MV-4-11 (cell line): ENCODE results near the gene HERPUD2.

Experiments used
- DNase-seq: peaks from one replicate; lab custom pipeline; 2025; lab: John Stamatoyannopoulos, UW

The HERPUD2 gene, protein sequence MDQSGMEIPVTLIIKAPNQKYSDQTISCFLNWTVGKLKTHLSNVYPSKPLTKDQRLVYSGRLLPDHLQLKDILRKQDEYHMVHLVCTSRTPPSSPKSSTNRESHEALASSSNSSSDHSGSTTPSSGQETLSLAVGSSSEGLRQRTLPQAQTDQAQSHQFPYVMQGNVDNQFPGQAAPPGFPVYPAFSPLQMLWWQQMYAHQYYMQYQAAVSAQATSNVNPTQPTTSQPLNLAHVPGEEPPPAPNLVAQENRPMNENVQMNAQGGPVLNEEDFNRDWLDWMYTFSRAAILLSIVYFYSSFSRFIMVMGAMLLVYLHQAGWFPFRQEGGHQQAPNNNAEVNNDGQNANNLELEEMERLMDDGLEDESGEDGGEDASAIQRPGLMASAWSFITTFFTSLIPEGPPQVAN

GRCh38 chr7:35694784-35695472 lies at the start of gene HERPUD2:
Gene HERPUD2 (minus strand): TSS chr7:35695135. CDS start chr7:35694330, 805 bp downstream.
- peak; percentile 83 for DNase-seq

GRCh38 chr7:35738889-35739288 lies 44.0 kb upstream of the HERPUD2 start:
- DNase-seq: no peak

GRCh38 chr7:35736725-35737124 lies 41.8 kb upstream of the HERPUD2 start:
- DNase-seq: no peak

- no peak for DNase-seq
These were observed 40.5 kb upstream of the HERPUD2 start for GRCh38 chr7:35735396-35735795.

DNA sequence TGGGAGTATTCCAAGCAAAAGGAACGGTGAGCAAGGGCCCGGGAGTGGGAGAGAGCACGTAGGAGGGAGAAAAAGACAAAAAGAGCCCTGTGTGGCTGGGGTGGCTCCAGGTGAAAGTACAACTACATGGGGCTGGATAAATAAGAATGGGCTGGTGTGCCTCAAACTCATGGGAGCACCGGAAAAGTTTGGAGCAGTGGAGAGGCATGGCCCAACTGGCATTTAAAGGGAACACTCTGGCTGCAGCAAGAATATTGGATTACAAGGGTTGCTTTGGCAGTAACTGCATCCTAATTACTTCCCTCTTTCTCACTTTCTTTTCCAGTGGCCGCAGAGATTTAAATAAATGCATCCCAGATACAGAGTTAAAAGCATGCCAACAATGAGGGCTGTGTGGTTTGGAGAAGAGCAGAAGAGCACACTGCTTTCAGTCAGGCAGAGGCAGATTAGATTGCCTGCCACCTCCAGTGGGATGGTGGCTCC lies 39.1 kb upstream of the HERPUD2 start:
- no peak for DNase-seq

DNA sequence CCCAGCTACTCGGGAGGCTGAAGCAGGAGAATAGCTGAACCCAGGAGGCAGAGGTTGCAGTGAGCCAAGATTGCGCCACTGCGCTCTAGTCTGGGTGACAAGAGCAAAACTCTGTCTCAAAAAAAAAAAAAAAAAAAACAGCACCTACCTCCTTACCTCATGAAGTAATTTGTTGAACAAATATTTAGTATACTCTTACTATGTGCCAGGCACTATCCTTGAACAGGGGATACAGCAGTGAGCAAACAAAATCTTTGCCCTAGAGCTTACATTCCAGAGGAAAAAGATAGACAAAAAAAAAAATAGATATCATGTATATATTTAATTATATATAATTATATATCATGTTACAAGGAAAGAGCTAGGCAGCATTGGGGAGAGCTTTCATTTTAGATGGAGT lies 36.4 kb upstream of the HERPUD2 start:
- DNase-seq: no peak

DNA sequence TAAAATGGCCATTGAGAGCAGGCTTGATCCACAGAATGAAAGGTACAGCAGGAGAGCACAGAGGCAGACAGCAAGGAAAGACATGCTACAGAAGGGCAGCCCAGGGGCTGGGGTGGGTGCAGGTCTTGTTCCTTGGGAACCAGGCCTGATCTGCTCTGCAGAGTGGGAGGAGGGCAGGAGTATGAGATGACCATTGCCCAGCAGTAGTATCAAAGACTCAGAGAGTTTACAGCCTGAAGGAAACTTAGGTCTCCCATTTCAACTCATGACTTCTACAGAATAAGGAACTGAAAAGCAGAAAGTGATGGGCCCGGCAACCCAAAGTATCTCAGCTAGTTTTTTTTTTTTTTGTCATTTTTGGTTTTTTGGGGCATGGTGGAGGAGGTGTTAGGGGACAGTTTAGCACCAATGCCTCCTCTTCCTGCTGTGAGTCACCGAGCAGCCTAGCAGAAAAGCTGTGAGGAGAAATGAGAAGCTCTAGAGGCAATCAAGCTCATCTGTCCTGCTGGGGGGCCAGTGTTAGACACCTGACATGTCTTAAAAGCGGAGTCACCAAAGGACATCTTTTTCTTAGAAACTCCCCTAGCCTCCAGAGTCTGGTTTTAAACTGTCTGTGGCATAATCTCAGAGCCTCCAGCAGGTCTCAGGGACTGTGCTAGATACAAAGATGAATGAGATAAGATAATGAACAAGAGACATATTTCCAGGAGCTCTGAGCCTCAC lies 34.3 kb upstream of the HERPUD2 start:
- peak; percentile 95 for DNase-seq

DNA sequence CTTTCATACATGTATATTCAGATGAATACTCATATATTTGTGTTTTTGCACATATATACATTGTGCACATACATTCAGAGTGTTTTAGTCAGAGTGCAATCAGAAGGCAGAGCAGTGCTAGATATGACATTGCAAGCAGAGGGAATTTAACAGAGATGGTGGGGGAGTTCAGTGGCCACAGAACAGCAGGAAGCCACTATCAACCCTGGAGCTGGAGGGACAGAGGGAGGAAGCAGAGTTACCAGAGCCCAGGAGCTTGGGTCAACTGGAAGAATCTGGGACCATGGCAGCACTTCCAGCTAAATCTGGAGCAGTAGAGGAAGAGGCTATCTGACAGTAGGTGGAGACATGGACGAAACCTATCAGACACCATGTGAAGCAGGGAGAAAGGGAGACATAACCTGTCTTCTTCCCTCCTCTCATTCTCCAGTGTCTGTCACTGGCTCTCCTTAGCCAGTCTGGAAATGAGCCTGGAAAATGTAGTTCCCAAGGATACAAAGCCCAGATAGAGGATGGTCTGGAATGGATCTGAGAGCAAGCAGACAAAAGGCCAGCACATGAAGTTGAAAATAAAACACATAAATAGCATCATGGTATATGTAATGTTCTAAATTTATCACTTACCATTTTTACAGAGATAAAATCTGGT lies 33.6 kb upstream of the HERPUD2 start:
- DNase-seq: no peak

- peak; percentile 83 for DNase-seq
These were observed 32.6 kb upstream of the HERPUD2 start for GRCh38 chr7:35727571-35727970.

GRCh38 chr7:35726654-35727053 lies 31.7 kb upstream of the HERPUD2 start:
- DNase-seq: no peak

- no peak for DNase-seq
These were observed 30.3 kb upstream of the HERPUD2 start for GRCh38 chr7:35725280-35725680.

GRCh38 chr7:35723011-35723410 lies 28.1 kb upstream of the HERPUD2 start:
- DNase-seq: no peak

DNA sequence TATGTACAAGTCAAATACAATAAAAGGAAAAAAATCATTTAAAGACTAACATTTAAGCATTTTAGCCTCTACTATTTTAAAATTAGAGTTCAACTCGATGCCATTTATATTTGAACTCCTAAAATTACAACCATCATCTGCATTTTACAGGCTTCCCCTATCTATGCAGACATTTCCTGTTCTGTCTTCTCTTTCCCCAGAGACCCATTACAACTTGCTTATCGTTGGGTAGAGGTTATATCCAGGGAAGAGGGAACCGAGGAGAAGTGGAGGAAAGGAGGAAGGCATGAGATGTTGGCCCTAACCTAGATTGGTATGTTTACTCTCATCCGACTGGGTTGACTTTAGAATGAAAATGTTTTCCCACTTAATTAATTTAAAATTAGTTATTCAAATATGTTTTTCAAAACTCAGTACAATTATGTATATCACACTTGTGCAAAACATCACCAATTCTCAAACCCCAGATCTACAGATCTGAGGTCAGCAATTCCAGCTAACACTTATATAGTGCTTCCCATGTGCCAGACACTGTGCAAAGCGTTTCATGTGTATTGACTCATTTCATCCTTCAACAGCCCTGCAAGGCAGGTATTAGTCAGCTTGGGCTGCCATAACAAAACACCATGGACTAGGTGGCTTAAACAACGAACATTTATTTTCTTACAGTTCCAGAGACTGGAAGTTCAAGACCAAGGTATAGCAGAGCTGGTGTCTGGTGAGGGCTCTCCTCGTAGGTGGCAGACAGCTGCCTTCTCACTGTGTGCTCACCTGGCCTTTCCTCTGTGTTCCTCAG lies 27.3 kb upstream of the HERPUD2 start:
- no peak for DNase-seq

DNA sequence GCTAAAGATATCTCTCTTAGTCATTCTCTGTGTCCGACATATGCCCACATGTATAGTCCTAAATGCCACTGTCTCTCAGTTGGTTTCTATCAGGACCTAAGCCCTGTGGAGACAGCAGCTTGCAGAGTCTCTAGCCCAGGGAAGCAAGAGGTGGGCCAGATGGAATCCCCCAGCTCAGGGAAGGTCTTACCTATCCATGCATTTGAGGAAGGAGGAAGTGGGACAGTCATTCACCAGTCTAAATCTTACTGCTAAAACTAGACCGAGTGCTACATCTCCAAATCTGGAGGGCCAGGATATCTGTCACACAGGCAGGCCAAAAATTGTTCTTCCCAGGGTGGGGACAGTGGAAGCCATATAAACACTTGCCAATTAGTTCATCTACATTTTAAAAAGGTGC lies 26.4 kb upstream of the HERPUD2 start:
- no peak for DNase-seq

DNA sequence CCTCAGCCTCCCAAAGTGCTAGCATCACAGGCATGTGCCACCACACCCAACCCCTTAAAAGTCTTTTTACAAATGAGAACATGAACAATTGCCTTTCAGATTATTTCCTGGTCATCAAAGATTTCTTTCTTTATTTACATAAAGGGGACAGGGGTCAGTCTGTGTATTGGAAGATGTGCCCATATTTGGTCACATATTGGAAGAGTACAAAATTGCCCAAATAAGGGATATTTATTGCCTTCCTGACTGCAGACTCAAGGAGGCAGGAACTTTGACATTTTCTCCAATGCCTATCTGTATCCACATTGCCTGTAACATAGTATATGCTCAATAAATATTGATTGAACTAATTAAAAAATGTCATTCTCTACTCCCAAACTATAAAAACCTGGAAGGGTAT lies 25.9 kb upstream of the HERPUD2 start:
- no peak for DNase-seq

- DNase-seq: no peak
These were observed 25.1 kb upstream of the HERPUD2 start for GRCh38 chr7:35720032-35720431.

DNA sequence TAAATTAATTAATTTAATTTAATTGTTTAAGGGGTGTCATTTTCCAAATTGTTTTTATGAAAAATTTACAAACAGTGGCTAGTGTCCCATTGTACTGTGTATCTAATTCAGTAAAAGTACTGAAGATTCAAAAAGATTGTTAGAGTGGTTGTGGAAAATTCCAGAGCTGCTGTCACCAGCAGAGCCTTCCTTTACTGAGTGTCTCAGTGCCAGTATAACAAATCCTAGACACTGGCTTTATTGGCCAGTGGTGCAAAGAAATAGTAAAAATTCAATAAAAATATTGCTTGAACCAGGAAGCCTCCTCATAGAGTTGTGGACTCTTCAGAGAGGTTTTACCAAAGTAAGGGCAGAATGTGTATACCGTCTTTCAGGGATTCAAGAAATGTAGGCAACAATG lies 23.1 kb upstream of the HERPUD2 start:
- DNase-seq: no peak

DNA sequence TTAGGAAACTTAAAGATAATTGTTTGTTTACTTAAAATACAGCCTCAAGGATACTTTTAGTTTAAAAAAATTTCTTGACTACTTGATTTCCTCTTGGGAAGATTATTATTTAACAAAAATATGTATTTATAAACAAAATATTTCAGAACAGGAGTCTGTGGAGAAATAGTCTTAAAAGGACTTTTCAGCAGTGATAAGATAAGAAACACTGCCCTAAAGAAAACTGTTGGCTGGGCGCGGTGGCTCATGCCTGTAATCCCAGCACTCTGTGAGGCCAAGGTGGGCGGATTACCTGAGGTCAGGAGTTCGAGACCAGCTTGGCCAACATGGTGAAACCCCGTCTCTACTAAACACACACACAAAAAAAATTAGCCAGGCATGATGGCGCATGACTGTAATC lies 22.6 kb upstream of the HERPUD2 start:
- DNase-seq: no peak

DNA sequence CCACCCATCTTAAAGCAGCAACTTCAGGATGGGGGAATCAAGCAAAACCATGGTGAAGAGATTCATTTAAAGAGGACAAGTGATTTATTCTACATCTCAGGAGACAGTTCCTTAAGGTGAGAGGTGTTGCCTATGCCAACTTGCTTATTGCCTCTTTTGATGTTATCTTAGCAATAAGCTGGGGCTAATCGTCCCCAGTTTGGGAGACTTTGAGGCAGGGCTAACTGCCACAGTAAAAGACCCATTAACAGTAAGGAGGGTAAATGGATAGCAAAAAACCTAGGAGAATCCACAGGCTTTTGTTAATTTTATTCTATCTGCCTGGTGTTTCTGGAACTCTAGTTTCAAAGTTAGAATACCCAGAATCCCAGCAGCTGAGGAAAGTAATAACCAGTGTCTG lies 22.1 kb upstream of the HERPUD2 start:
- no peak for DNase-seq

GRCh38 chr7:35716038-35716803 lies 21.3 kb upstream of the HERPUD2 start:
- no peak for DNase-seq

GRCh38 chr7:35714862-35715261 lies 19.9 kb upstream of the HERPUD2 start:
- no peak for DNase-seq
